GM19467 (cell line): Measurements from ENCODE around the gene TJAP1.
"Not testable (repeated sequence)": the region's sequence is repeated elsewhere in the genome, so short reads cannot be mapped to it uniquely, and the experiment has no call there.

Experiments used
- ATAC-seq: cut with Tn5 transposase; IDR thresholded peaks from one replicate; pipeline ENCODE4 v1.9.1; 2021; ENCODE audit warnings: mild to moderate bottlenecking, moderate library complexity; ENCODE audit not compliant: unreplicated experiment

TJAP1 gene

DNA sequence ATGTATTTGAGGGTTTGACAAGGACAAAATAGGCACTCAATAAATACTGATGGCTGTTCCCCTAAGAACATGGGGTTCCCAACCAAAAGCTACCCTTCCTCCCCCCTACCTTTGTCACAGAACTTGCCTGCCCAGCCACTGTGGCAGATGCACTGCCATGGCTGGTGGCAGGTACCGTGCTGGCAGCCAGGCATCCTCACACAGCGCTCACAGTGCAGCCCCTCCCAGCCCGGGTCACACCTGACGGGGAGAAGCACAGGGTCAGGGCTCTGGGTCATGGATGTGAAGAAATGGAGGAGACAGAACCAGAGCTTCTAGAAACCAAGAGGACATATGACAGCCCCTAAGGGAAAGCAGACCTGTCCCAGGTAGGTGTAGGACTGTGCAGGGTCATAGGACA is 24.5 kb upstream of the TJAP1 start:
- no peak for ATAC-seq

- no peak for ATAC-seq
Measured at GRCh38 chr6:43453831-43454230, 23.5 kb upstream of the TJAP1 start.

GRCh38 chr6:43454290-43454695 is 23.1 kb upstream of the TJAP1 start:
- ATAC-seq, result peak; percentile 76

DNA sequence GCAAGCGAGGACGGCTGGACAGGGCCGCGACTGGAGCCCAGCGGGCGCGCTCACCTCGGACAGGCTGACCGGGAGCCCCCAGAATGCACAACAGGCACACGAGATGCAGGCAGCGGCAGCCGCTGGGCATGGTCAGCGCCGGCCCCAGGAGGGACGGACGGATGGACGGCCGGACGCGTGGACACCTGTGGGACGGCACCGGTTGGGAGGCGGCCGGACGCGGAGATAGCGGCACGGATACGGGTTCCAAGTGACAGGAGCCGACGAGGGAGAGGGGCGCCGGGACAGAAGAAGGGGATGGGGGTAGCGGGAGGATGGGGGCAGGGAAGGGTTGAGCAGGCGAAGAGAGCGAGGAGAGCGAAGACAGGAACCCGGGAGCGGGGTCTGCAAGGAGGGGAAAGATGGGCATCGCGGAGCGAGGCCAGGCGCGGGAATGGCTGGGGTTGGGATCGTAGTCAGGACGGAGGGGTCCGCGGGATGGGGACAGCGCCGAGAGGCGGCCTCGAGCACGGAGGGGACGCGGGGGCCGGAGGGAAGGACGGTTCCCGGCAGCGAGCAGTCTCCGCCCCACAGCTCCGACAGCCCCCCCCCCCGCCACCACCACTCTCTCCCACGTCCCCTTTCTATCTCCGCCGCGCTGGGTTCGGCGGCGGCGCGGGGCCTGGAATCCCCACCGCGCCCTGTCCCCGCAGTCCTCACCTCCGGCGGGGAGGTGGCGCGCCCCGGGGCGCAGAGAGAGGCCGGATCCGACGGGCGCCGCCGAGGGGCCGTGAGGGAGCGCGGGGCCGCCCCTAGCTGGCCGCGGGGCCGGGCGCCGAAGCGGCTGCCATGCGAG is 22.5 kb upstream of the TJAP1 start:
- ATAC-seq, result no peak

DNA sequence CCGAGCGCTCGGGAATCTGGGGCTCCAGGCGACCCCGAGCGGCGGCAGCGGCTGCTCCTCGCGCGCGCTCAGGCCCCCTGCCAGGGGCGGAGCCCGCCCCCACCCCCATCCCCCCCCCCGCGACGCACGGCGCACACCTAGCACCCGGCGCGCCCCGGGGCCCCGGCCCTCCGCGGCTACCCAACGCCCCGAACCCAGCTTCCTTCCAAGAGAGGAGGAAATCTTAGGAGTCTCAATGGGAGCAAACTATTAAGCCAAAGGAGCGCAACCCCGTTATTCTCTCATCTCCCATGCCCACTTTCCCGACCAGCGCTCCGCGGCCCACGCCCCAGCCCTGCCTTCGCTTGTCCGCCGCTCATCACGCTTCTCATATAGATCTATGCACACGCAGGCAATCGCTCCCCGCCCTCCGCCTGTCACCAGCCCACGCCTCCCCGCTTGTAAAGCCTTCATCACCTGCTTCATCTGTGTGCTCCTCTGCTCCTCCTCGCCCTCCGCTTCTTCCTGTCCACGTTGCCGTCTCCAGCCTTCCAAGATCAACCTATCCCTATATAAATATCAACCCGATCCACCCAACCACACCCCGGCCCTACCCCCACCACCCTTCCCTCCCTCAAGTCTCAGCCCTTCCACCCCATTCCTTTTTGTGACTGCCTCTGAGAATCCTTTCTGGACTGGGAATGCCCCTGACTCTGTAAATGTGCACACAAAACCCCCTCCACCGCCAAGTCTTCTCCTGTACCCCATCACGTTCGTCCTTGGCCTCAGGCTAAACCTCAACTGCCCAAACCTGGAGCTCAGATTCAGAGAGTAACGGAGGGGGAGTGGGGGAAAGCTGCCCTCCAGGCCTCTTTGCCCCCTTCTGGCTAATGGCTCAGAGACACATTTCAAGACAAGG is 21.6 kb upstream of the TJAP1 start, which contains the start of gene DLK2:
Gene DLK2, minus strand, starts transcription at position 18 of the 898 bp plus-strand sequence. CDS start 723 bp downstream, outside the sequence.
- ATAC-seq, result no peak

DNA sequence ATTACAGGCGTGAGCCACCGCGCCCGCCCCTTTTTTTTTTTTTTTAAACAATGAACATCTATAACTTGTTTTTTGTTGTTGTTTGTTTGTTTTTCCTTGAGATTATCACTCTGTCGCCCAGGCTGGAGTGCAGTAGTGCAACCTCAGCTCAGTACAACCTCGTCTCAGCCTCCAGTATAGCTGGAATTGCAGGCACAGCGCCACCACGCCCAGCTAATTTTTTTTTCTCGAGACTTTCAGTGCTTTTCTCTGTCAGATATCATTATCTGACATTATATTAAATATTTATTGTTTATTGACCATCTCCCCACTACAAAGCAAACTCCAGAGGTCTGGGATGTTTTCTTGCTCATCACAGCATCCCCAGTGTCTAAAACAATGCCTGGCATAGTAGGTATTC is 19.7 kb upstream of the TJAP1 start:
- no peak for ATAC-seq

GRCh38 chr6:43458154-43458553 is 19.2 kb upstream of the TJAP1 start:
- not testable (repeated sequence) for ATAC-seq

- no peak for ATAC-seq
Measured at GRCh38 chr6:43459535-43459934, 17.8 kb upstream of the TJAP1 start.

DNA sequence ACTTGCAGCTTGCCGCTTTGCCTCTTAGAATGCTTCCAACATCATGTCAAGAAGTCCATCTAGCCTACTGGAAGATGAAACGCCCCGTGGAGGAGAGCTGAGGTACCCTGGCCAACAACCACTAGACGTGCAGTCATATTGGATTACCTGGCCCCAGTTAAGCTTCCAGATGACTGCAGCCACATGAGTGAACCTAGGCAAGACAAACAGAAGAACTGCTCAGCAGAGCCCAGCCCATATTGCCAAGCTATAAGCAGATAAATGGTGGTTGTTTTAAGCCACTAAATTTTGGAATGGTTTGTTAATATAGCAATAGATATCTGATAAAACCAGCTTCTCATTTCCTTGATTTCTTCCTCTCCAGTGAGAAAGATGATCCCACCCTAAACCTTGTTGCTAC is 17.3 kb upstream of the TJAP1 start:
- no peak for ATAC-seq

- no peak for ATAC-seq
Measured at GRCh38 chr6:43461936-43462335, 15.4 kb upstream of the TJAP1 start.

- ATAC-seq, result no peak
Measured at GRCh38 chr6:43464337-43464736, 13.0 kb upstream of the TJAP1 start.

- no peak for ATAC-seq
Measured at GRCh38 chr6:43465948-43466347, 11.4 kb upstream of the TJAP1 start.

DNA sequence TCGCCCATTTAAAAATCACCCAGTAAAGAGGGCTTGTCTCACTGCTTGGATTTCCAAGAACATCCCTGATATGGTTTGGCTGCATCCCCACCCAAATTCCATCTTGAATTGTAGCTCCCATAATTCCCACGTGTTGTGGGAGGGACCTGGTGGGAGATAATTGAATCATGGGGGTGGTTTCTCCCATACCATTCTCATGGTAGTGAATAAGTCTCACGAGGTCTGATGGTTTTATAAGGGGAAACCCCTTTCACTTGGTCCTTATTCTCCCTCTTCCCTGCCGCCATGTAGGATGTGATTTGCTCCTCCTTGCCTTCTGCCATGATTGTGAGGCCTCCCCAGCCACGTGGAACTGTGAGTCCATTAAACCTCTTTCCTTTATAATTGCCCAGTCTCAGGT is 10.1 kb upstream of the TJAP1 start:
- ATAC-seq, result not testable (repeated sequence)

GRCh38 chr6:43467752-43468151 is 9.6 kb upstream of the TJAP1 start:
- no peak for ATAC-seq

DNA sequence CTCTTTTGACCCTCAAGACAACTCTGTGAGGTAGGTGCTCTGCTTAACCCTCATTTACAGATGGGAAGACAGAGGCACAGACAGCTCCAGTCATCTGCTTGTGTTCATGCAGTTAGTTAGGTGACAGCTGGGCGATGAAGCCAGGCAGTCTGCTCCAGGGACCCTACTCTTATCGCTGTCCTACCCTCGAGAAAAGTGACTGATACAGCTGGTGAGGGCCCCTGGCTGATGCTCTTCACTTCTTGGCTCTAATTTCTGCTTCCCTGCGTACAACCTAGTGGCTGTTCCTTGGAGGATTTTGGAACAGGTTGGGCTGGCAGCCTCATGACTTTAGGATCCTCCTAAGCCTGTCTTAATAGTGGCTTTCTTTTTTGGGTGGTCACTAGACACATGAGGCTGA is 9.1 kb upstream of the TJAP1 start:
- no peak for ATAC-seq

DNA sequence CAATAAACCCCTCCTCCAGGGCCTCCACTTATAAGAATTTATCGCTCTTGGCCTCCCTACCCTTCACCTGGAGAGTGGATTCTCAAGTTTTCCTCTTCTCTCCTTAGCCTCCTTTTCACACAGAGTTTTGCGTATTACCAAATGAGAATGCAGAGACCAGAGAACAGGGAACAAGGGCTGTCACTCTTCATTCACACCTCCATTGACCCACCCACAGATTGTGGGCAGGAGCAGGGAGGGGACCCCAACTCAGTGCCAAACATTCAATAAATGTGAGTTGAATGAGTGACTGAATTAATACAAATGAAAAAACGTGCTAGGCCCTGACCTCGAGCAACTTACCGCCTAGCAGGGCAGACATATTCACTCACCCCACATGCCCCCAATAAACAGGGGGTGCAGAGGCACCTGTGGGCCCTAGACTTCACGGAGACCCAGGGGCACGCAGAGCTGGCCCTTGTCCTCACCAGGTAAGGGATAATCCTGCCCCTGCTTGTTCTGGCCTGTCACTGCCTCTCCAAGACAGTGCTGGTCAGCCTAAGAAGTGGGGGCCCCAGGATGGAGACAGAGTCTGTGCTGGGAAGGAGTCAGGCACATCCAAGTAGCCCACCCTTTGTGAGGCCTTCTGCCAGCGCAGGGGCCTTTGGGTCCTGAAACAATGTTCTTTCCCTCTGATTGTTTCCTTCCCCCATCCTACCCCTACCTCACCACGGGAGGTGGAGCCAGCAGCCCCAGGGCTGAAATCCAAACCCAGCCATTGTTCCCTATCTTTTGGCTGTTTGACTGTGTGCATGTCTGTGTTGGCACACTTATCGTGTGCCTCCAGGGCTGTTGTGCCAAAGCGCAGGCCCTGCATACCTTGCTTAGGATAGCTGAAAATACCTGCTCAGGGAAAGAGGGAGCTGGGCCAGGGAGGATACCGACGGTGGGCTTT is 8.4 kb upstream of the TJAP1 start:
- no peak for ATAC-seq

- no peak for ATAC-seq
Measured at GRCh38 chr6:43469947-43470346, 7.4 kb upstream of the TJAP1 start.

GRCh38 chr6:43471399-43471798 is 6.0 kb upstream of the TJAP1 start:
- ATAC-seq, result no peak

DNA sequence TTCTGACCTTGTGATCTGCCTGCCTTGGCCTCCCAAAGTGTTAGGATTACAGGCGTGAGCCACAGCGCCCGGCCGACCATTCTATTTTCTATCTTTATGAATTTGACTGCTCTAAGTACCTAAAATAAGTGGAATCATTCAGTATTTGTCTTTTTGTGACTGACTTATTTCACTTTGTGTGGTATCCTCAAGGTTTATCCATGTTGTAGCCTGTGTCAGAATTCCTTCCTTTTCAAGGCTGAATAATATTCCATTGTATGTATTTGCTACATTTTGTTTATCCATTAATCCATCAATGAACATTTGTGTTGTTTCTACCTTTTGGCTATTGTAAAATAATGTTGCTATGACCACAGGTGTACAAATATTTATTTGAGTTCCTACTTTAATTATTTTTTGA is 4.9 kb upstream of the TJAP1 start:
- no peak for ATAC-seq

GRCh38 chr6:43475516-43475915 is 1.9 kb upstream of the TJAP1 start:
- no peak for ATAC-seq

GRCh38 chr6:43476746-43477145 is 624 bp upstream of the TJAP1 start:
- ATAC-seq, result no peak
